Muscle of back (tissue), 13 donors: ENCODE measurements around the gene MANSC1. TPM values are rescaled to one million over a fixed set of nuclear protein-coding genes. Genes with fewer than 3 reads are reported as not detected.

Experiments used
- DNase-seq, 3 donors: peaks; one replicate each; pipeline versions ENCODE4 v3.0.0 to v3.0.0-alpha.2; 2013
- long read RNA-seq, 9 donors: transcript quantifications; one replicate each; lab custom pipeline, GENCODE V29; 2026
- polyA plus RNA-seq, 10 donors: library from polyadenylated mRNA; unstranded; fragments of 120-200 nt; gene quantifications; one replicate each; pipeline ENCODE4 v1.2.1, GENCODE V29; 2013; ENCODE audit not compliant: insufficient read length in 10 of 10

The MANSC1 gene
- polyA plus RNA-seq, result 10 to 100 TPM in 9 of 10 donors, 1 to 10 TPM in 1; 9.1 to 13.8 (median 11.4) TPM
- long read RNA-seq, donor 1, full-length matches to known transcripts, result 3 of 3 reads
- long read RNA-seq, donor 1, partial matches to known transcripts, result 0 of 3 reads
- long read RNA-seq, donor 1, other reads (novel, unspliced or antisense), result 0 of 3 reads
- long read RNA-seq, donor 2, full-length matches to known transcripts, result 5 of 5 reads
- long read RNA-seq, donor 2, partial matches to known transcripts, result 0 of 5 reads
- long read RNA-seq, donor 2, other reads (novel, unspliced or antisense), result 0 of 5 reads
- long read RNA-seq, donor 3, result 0 reads
- long read RNA-seq, donor 4, full-length matches to known transcripts, result 2 of 2 reads
- long read RNA-seq, donor 4, partial matches to known transcripts, result 0 of 2 reads
- long read RNA-seq, donor 4, other reads (novel, unspliced or antisense), result 0 of 2 reads
- long read RNA-seq, donor 5, full-length matches to known transcripts, result 5 of 5 reads
- long read RNA-seq, donor 5, partial matches to known transcripts, result 0 of 5 reads
- long read RNA-seq, donor 5, other reads (novel, unspliced or antisense), result 0 of 5 reads
- long read RNA-seq, donor 6, full-length matches to known transcripts, result 2 of 2 reads
- long read RNA-seq, donor 6, partial matches to known transcripts, result 0 of 2 reads
- long read RNA-seq, donor 6, other reads (novel, unspliced or antisense), result 0 of 2 reads
- long read RNA-seq, donor 7, full-length matches to known transcripts, result 3 of 3 reads
- long read RNA-seq, donor 7, partial matches to known transcripts, result 0 of 3 reads
- long read RNA-seq, donor 7, other reads (novel, unspliced or antisense), result 0 of 3 reads
- long read RNA-seq, donor 8, full-length matches to known transcripts, result 4 of 4 reads
- long read RNA-seq, donor 8, partial matches to known transcripts, result 0 of 4 reads
- long read RNA-seq, donor 8, other reads (novel, unspliced or antisense), result 0 of 4 reads
- long read RNA-seq, donor 9, full-length matches to known transcripts, result 1 of 1 reads
- long read RNA-seq, donor 9, partial matches to known transcripts, result 0 of 1 reads
- long read RNA-seq, donor 9, other reads (novel, unspliced or antisense), result 0 of 1 reads

DNA sequence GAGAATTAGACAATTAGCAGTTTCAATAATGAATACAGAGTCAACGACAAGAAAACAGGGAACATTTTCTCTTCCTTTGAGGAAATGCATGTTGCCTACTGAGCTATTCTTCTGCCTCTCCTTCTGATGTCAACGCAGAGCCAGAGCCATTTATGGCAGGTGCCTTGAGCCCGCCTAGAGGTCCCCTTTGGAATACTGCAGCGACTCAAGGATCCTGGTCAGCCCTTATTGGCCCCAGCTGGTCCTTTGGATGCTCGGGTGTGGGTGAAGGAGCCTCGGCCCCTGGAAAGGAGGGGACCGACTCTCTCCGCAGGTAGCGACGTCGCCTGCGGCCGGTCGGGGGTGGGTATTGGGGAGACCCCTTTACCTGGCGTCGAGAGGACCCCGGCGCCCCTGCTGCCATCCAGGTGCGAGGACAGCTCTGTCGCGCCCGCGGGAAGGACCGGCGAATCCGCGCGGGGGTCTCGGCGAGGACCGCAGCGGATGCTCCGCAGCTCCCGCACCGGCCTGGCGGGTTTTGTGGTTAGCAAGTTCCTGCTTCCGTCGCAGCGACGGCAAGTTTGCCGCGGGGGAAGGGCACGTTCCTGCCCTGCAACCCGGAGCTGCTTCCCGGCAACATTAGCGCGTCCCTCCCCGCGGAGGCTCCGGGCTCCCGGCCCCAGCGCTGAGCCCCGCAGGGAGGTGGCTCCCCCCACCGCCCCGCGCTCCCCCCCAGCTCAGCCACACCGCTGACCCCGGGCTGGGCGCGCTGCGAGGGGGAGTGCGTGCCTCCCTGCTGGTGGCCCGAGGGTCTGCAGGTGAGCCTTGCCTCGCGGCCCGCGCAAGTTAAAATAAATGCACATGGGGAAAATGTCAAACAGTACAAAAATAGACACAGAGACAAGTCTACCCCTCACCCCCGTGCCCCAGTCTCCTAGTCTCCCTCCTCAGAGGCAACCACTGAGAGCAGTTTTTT, at the start of gene MANSC1:
Gene MANSC1, minus strand, starts transcription at position 532 of the 955 bp plus-strand sequence. CDS start 6,928 bp downstream, outside the sequence.
- DNase-seq, result peak in 2 of 3 donors; percentile 61 to 82

DNA sequence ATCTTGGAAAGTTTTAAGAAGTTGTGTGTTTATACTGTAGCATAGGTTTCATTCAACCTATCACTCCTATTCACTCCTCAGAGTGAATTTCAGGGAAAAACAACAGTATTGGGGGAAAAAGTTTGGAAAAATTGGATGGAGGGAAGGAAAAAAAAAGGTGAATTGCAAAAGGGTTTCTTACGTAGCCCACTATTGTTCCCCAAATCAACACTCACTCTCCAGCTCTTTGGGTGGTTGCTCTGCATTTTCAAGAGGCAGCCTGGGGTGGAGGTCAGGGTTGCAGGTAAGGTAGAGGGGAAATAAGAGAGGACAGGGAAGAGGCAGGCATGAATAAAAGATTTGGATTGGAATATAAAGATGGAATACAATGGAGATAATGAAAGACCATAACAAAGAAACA, 49.1 kb upstream of the MANSC1 start:
- no peak for DNase-seq

DNA sequence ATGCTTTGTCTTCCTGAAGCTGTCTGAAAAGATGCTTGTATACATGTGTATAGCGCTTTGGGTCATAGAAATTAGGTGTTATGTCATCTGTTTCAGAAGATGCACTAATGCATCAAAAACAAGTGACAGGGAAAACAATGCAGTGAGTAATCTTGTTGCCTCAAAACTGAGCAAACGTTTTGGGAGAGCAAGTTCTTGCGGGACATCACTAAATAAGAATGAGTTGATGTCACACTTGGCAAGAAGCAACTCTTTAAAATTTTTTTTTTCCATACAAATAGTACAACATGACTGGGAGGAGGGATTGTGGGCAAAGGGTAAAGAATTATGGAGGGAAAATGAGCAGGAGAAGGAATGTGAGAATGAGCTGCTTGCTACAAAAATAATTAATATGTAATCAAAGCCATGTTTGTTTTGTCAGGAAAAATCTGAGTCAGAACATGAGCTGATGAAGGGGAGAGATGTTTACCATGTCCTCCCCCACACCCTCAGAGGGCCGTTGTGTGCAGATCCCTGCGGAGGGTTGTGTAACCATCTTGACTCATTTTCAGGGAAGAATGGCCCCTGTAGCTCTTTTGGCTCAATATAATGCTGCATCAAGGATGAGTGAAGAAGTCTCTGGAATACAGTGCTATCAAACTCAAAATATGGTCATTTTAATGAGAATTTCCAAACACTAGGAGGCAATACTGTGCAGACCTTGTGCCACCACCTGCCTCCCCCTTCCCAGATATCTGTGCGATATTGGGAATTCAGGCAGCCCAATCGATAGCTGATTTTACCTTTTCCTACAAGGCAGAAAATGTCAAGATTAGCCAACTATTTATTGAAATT, 48.2 kb upstream of the MANSC1 start:
- peak; percentile 83 to 90 (median 89) for DNase-seq

DNA sequence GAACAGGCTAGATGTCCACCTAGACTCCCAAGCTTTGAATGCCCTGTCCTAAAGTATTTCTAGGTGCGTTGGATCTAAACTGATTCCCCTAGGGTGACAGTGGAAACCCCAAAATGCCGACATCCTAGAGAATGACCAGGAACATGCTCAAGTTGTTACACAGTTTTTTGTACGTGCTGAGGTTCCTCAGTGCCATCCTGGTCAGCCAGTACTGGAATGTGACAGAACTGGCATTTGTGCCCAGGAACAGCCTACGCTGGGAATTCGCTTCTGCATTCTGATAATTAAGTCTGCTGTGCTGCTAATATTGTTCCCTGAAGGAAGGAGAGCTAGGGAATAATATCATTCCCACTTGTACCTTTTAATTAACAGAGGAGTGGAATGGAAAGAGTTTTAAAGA, 47.1 kb upstream of the MANSC1 start:
- no peak for DNase-seq

DNA sequence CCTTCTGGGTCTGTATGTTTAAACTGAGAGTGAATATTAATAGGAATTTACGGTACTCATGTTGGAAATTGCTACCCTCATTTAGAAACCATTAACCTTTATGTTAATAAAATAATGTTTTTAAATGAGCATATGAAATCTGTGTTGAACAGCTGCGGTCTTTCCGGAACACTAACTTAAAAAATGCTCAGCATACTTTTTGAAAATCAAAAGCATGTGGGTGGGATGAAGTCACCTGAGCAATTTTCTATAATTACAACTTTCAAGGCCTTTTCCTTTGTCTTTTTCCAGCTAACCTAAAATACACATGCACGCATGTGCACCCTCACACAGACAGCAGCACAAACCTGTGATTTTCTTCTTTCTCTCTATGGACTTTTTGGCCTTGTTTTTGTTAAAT, 46.7 kb upstream of the MANSC1 start:
- peak in 1 of 3 donors; percentile 26 for DNase-seq

DNA sequence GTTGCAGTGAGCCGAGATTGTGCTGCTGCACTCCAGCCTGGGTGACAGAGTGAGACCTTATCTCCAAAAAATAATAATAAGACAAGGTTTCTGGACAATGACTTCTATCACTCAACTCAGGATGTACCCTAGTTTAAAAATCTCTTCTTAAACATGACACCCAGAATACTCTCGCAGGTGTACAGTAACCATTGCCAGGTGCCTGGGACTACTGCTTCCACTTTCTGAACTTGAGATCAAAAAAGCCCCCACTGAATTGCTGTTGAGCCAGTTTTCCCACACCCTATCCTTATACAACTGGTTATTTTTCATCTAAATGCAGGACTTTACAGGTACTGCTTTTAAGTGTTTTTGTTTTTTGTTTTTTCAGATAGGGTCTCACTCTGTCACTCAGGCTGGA, 43.1 kb upstream of the MANSC1 start:
- DNase-seq, result no peak

DNA sequence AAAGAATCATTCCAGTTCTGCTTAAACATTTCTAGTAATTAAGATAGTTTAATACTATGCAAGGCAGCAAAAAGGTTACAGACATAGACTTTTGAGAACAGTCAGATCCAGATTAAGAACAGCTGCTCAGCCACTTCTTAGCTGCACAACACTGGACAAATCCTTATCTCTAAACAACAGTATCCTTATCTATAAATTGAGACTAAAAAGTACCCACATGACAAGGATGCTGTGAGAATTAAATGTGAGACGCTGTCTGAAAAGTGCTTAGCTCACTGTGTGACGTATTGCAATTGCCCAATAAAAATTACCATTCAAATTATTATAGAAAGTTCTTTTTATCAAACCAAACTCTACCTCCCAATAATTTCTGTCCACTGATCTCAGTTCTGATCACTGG, 42.4 kb upstream of the MANSC1 start:
- DNase-seq, result no peak

DNA sequence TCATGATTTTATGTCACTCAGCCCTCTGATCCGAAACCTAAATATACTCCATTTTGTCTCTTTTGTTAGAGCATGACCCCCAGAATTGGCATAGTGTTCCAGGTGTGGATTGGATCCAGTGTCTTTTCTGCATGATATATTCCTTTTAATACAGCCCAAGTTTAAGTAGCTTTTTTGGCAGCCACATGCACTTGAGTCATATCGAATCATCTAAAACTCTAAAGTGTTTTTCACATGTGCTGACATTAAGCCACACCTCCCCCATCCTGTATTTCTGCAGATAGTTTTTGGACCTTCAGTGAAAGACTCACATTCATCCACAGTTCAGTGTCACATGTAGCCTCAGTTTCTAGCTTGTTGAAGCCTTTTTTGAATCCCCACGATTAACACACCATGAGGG, 37.5 kb upstream of the MANSC1 start:
- peak; percentile 38 to 68 (median 51) for DNase-seq

DNA sequence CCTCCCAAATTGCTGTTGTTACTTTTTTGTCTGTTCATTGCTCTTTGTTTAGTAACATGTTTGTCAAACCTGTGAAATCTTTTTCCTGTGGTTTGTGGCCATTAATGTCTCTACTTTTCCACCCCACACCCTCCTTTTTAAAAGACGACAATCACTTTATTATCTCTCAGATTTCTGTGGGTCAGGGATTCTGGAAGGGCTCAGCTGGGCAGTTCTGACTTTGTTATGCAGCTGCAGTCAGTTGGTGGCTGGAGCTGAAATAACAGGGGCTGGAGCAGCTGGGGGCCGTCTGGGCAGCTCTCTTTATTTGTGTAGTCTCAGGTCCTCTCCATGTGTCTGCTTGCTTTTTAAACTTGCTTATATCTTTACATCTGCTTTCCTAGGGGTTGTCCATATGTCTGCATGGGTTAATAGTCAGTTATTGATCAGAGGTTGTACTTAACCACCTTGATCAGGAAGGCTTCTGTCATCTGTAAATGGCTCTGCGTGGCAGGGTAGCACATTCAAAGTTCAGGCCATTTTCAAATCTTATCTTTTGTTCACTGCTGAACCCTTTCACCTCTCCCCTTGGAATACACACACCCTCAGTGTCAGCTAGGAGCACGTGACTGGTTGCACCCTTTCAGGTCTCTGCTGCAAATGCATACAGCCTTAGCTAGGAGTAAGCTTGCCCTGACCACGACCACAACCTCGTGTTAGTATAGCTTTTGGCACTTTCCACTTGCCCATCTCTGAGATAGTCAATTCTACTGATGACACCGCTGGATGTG, 34.7 kb upstream of the MANSC1 start:
- DNase-seq, result no peak

DNA sequence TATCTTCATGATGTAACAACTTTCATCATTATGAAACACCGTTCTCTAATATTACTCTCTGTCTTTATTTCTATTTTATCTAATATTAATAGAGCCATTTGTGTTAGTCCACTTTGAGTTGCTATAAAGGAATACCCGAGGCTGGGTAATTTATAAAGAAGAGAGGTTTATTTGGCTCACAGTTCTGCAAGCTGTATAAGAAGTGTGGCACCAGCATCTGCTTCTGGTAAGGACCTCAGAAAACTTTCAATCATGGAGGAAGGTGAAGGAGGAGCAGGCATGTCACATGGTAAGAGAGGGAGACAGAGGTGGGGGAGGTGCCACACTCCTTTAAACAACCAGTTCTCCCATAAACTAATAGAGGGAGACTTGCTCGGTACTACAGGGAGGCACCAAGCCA, 31.9 kb upstream of the MANSC1 start:
- no peak for DNase-seq

DNA sequence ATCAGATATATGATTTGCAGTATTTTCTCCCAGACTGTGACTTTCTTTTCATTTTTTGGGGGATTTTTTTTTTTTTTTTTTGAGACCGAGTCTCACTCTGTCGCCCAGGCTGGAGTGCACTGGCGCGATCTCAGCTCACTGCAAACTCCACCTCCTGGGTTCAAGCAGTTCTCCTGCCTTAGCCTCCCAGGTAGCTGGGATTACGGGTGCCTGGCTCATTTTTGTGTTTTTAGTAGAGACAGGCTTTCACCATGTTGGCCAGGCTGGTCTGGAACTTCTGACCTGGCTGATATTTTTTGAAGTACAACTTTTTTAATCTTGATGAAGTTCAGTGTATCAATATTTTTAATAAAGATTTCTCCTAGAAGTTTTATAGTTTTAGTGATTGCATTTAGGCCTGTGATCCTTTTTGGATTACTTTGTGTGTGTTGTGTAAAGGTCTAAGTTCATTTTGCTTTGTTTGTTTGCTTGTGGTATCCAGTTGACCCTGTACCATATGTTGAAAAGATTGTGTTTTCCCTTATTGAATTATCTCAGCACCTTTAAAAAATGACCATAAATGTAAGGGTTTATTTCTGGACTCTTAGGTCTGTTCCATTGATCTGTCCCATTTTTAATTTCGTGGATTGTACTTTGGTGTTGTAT, 31.0 kb upstream of the MANSC1 start:
- no peak for DNase-seq

DNA sequence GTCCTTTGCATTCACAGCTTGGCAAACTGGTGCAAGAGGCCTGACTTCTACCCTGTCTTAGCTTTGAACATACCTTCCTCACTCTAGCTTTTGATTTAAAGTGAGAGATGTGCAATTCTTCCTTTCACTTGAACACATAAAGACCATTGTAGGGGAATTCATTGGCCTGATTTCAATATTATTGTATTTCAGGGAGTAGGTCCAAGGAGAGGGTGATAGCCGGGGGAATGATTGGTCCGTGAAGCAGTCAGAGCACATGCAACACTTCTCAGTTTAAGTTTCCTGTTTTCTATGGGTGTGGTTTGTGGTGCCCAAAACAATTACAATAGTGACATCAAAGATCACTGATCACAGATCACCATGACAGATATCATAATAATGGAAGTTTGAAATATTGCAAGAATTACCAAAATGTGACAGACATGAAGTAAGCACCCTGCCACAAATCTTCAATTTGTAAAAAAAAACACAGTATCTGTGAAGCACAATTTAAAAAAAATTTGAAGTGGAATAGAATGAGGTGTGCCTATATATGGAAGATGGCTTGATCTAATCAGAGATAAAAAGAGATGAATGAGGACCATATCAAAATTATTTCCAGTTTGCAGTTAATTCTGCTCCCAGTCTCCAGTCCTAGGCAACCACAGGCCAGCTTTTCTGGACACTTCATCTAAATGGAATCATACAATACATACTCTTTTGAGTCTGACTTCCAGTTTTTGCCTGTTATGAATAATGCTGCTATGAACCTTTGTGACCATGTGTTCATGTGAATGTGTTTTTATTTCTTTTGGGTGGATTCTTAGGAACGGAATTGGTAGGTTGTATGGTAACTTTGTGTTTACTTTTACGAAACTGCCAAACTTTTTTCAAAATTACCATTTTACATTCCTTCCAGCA, 30.0 kb upstream of the MANSC1 start:
- DNase-seq, result no peak

DNA sequence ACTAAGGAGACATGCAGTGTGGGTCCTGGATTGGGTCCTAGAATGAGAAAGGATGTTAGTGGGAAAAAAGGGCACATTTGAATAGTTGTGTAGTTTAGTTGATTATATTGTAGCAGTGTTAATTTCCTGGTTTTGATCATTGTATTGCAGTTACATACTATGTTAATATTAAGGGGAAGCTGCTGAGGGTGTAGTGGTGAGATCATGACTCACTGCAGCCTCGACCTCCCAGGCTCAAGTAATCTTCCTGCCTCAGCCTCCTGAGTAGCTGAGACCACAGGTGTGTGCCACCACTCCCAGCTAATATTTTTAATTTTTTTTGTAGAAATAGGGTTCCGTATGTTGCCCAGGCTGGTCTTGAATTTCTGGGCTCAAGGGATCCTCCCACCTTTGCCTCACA, 28.6 kb upstream of the MANSC1 start:
- DNase-seq, result no peak

DNA sequence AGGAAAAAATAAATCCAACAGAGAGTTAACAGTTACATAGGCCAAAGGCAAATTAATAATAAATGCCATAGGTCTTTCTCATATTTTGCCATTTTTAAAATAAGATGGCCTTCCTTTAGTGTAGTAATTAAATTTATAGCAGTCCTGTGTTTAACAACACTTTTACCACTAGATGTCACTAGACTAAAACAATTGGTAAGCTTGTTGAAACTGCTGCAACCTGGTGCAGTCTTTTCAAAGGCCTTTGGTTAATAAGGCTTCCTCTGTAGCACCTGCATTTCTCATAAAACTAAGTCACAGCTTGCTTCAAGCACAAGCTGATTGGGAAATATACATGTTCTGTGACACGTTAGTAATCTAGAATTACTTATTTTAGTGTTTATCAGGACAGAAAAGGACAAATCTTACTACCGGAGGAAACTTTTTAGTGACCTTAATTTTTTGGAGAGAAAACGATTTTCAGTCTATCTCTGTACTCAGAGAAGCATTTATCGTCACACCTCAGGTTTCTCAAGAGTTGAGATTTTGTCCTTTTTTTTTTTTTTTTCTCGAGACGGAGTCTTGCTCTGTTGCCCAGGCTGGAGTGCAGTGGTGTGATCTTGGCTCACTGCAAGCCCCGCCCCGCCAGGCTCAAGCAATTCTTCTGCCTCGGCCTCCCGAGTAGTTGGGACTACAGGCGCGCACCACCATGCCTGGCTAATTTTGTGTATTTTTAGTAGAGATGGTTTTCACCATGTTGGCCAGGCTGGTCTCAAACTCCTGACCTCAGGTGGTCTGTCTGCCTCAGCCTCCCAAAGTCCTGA, 26.8 kb upstream of the MANSC1 start:
- DNase-seq, result peak; percentile 71 to 84 (median 72)

DNA sequence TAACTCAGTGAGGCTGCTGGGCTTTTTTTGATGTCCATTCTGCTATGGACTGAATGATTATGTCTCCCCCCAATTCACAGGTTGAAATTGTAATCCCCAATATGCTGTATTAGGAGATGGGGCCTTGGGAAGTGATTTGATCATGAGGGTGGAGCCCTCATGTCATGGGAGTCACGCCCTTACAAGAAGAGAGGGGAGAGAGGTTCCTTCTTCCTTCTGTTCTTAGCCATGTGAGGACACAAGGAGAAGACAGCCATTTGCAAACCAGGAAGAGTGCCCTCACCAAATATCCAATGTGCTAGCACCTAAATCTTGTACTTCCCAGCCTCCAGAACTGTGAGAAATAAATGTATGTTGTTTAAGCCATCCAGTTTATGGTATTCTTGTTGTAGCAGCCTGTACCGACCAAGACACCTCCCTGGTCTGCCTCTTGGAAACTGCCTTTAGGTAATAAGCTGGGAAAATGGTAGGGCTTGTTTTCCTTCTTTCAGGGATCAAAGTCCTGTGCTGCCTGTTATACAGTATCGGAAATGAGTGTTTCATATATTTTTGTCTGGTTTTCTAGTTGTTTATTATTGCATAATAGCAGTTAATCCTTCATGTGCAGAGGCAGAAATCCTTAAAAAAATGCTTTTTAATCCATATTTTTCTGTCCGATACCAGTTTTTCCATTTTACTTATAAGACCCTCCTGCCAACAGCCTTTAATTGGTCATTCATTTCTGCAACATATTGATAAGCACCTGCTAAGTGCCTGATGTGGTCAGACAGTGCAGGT, 23.1 kb upstream of the MANSC1 start:
- DNase-seq, result no peak

DNA sequence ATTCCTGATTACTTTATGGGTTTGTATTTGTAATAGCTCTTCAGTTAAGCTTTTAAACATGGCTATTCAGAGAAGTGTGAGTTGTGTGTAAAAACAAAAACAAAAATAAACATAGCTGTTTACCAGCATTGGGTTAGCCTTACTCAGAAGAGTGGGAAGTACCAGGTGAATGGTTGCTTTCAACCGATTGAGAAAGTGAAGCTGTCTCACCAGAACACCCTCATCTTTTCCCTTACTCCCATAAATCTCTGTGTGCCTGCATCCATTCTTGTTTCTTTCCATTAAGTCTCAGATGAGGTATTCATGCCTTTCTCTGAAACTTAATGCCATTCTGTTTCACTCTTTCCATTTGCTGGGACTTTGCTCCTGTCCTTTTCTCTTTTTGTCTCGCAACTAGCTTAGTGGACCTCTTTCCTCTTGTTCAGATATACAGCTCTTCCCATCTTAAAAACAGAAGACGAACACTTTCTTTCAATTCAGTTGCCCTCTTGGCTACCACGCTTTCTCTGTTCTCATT, 17.5 kb upstream of the MANSC1 start:
- no peak for DNase-seq
